Sigmoid colon (tissue), 7 donors: ENCODE results near the gene ECHS1. TPM values are rescaled to one million over a fixed set of nuclear protein-coding genes. Genes with fewer than 3 reads are reported as not detected.

Source experiments
- DNase-seq: peaks from one replicate; pipeline ENCODE4 v3.0.0-alpha.2; 2019
- H3K27ac ChIP-seq, 4 donors: fragments of 200-600 bp; sonication (generic); one replicate each; pipeline ENCODE4 v1.5.1; 2016 to 2019; ENCODE audit warnings: mild to moderate bottlenecking in 1 of 4
- H3K27me3 ChIP-seq, 3 donors: fragments of 200-600 bp; sonication (generic); one replicate each; pipeline ENCODE4 v1.5.1; 2019; ENCODE audit warnings: mild to moderate bottlenecking in 1 of 3
- H3K36me3 ChIP-seq, 4 donors: fragments of 200-600 bp; sonication (generic); one replicate each; pipeline ENCODE4 v1.5.1; 2016 to 2019
- H3K4me1 ChIP-seq, 4 donors: fragments of 200-600 bp; sonication (generic); one replicate each; pipeline ENCODE4 v1.5.1; 2017 to 2019
- H3K4me3 ChIP-seq, 4 donors: fragments of 200-600 bp; sonication (generic); one replicate each; pipeline ENCODE4 v1.5.1; 2017 to 2019; ENCODE audit warnings: mild to moderate bottlenecking in 2 of 4, moderate library complexity in 1 of 4
- H3K9me3 ChIP-seq, 4 donors: fragments of 200-600 bp in 3 of 4; sonication (generic) in 3 of 4; one replicate each; pipeline versions ENCODE4 v1.5.1 to v1.6.1; 2013 to 2019
- EP300 ChIP-seq, 4 donors: sonication (generic); formaldehyde crosslinking; IDR thresholded peaks; one replicate each; pipeline ENCODE4 v1.6.1; 2017; ENCODE audit warnings: antibody characterized with exemption in 4 of 4
- POLR2A ChIP-seq, 2 donors: fragments of 450-650 bp; IDR thresholded peaks; one replicate each; pipeline ENCODE4 v1.6.1; 2016; ENCODE audit warnings: antibody characterized with exemption in 2 of 2, mild to moderate bottlenecking in 2 of 2, moderate library complexity in 2 of 2
- POLR2AphosphoS5 ChIP-seq, 4 donors: sonication (generic); formaldehyde crosslinking; IDR thresholded peaks; one replicate each; pipeline ENCODE4 v1.6.1; 2017; ENCODE audit warnings: antibody characterized with exemption in 4 of 4
- WGBS, 2 donors: extraction: QIAGEN DNeasy Blood & Tissue Kit; methylation state at CpG; one replicate each; pipeline ENCODE4 v1.1.7; 2013; 5-methylcytosine and 5-hydroxymethylcytosine counted together
- intact Hi-C: fragments of 100-400 bp; cut with DNase I; formaldehyde crosslinking; loops from one replicate; pipeline ENCODE4 v1.15.1; 2023
- polyA plus RNA-seq, 3 donors: library from polyadenylated mRNA; stranded (reverse); fragments of 200-250 nt; gene quantifications; one replicate each; pipeline ENCODE4 v1.2.3, GENCODE V29; 2013
- total RNA-seq, 4 donors: library from RNA; depleted of rRNA; stranded (reverse); fragments of >200 nt; gene quantifications; one replicate each; pipeline ENCODE4 v1.1.0, GENCODE V29; 2016
- TF ChIP-seq, protein P1 (sequence below), 4 experiments: fragments of 450-650 bp in 3 of 4; fragments of 200-600 bp in 1 of 4; IDR thresholded peaks; one replicate each; pipeline ENCODE4 v1.5.1; 2016 to 2019; ENCODE audit warnings: antibody characterized with exemption in 4 of 4, mild to moderate bottlenecking in 3 of 4, moderate library complexity in 2 of 4
- donor health status: healthy with polysubstance abuse.
- donor health status: Bipolar disorder and iron deficiency.
- donor health status: healthy.

ECHS1 gene
- total and polyA plus RNA-seq, 7 donors: 58.6 to 360 (median 87.0) TPM

DNA sequence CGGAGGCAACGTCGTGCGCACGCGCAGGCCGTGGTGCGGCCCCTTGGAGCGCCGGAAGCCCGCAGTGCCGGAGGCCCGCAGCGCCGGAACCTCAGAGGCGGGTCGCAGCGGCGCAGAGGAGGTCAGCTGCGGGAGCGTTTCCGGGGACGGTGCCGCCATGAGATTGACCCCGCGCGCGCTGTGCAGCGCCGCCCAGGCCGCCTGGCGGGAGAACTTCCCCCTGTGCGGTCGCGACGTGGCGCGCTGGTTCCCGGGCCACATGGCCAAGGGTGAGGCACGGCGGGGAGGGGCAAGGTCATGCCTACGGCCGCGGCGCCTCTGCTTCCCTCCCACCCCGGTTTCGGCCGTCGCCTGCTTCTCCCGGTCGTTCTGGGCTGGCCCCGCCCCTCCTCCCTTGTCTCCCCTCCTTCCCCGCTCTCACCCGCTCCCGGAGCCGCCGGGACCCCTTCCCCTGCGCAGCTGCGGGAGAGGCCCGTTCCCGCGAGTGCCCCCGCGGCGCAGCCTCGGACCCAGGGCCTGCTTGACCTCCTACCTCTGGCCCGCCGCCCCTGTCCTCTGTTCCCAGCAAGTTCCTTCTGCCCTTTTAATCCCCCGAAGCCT lies 21.0 kb upstream of the ECHS1 start, which contains the start of gene MTG1:
MTG1 (plus strand) TSS at position 94 of the 600 bp plus-strand sequence; CDS start at position 158, 64 bp downstream.
- Histone ChIP-seq H3K9me3 (no peaks in the 10 kb centered on the region), H3K27ac (peak within 1 kb of the TSS; percentile 79 to 87 (median 81)), H3K27me3 (no peaks in the 10 kb centered on the region), H3K36me3 (peaks cover 3 to 49% (median 11%) of the 10 kb centered on the region in 4 donors), H3K4me3 (peak within 1 kb of the TSS; percentile 71 to 92 (median 86)), H3K4me1 (peaks cover 0 to 20% (median 10%) of the 10 kb centered on the region in 4 donors)
- DNase-seq: peak; percentile 96
- peak; percentile 63 to 92 (median 85) for TF ChIP-seq POLR2AphosphoS5 (IDR thresholded peaks at IDR 0.05)
- peak; percentile 29 to 67 for TF ChIP-seq POLR2A (IDR thresholded peaks at IDR 0.05)
- TF ChIP-seq EP300 (IDR thresholded peaks at IDR 0.05): no peak
- intact Hi-C loops: loop anchor here (5.0 kb wide), 1 partner anchor 67 kb away; no protein-coding TSS in a partner anchor
- WGBS, 2 donors: 0% methylated on average over 69 of the region's 69 CpGs

DNA sequence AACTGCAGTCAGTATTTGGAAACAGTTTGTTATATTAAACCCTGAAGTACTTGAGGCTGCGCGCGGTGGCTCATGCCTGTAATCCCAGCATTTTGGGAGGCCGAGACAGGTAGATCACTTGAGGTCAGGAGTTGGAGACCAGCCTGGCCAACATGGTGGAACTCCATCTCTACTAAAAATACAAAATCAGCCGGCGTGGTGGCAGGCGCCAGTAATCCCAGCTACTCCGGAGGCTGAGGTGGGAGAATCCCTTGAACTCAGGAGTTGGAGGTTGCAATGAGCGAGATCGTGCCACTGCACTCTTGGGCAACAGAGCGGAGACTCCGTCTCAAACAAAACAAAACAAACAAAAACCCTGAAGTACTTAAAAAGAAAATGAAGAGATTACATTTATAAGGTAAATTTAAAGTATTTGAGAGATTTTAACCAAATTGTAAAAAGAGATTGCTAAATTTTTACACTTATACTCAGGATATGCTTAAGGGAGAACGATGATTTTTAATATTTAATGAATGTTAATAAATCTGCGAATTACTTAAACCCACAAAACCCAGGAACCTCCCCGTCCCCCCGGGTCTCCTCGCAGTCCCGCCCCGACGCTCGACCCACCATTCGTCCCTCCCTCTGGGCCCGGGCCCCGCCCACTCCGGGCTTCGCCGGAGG lies 20.4 kb upstream of the ECHS1 start:
- WGBS, 2 donors: 36 to 38% methylated on average over 27 of the region's 27 CpGs
- peaks cover 0 to 43% (median 6%) of the 10 kb centered on the region in 4 donors for H3K36me3 ChIP-seq

DNA sequence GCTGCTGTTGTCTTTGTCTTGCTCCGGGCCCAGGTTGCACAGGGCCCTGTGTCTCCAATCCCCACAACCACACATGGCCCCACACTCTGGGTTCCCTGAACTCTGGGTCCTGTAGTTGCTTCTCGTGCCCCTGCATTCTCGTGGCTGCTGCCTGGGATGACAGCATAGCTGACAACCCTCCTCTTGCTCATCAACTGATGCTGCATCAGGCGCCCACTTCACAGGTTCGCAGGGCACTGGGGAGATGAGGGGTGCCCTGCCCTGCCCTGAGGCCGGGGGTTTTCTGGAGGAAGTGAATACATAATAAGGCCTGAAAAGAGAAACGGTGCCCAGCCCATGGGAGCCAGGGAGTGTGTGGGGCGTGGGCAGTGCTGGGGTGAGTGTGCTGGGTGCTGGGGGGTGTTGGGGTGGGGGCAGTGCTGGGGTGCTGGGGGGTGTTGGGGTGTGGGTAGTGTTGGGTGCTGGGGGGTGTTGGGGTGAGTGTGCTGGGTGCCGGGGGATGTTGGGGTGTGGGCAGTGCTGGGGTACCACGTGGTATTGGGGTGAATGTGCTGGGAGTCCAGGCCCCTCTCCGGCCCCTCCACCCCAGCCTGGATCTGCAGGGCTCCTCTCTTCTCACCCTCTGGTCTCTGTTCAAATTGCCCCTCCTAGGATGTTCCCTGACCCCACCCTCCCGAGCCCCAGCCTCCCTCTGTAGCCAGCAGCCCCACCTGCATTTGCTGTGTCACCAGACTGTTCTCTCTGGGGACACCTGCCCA lies 18.8 kb upstream of the ECHS1 start:
- Histone ChIP-seq H3K9me3 (no peaks in the 10 kb centered on the region), H3K27ac (no peak overlapping the region), H3K27me3 (no peaks in the 10 kb centered on the region), H3K4me1 (peaks cover 0 to 20% (median 10%) of the 10 kb centered on the region in 4 donors), H3K4me3 (no peak overlapping the region), H3K36me3 (peaks cover 0 to 31% (median 3%) of the 10 kb centered on the region in 4 donors)
- 79 to 81% methylated on average over 12 of the region's 12 CpGs for WGBS, 2 donors
- intact Hi-C loops: loop anchor here (2.0 to 5.0 kb wide), 2 partner anchors 13 to 65 kb away; partner anchors contain the start of gene PAOX
- peak; percentile 56 for DNase-seq
- TF ChIP-seq POLR2A (IDR thresholded peaks at IDR 0.05): no peak
- no peak for TF ChIP-seq POLR2AphosphoS5 (IDR thresholded peaks at IDR 0.05)
- no peak for TF ChIP-seq EP300 (IDR thresholded peaks at IDR 0.05)
- TF ChIP-seq, protein P1, sequence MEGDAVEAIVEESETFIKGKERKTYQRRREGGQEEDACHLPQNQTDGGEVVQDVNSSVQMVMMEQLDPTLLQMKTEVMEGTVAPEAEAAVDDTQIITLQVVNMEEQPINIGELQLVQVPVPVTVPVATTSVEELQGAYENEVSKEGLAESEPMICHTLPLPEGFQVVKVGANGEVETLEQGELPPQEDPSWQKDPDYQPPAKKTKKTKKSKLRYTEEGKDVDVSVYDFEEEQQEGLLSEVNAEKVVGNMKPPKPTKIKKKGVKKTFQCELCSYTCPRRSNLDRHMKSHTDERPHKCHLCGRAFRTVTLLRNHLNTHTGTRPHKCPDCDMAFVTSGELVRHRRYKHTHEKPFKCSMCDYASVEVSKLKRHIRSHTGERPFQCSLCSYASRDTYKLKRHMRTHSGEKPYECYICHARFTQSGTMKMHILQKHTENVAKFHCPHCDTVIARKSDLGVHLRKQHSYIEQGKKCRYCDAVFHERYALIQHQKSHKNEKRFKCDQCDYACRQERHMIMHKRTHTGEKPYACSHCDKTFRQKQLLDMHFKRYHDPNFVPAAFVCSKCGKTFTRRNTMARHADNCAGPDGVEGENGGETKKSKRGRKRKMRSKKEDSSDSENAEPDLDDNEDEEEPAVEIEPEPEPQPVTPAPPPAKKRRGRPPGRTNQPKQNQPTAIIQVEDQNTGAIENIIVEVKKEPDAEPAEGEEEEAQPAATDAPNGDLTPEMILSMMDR (IDR thresholded peaks at IDR 0.05): no peak

More for the DNA sequence above, 20.4 kb upstream of the ECHS1 start:
- DNase-seq: peak; percentile 50
- Histone ChIP-seq H3K9me3 (no peaks in the 10 kb centered on the region), H3K4me1 (peaks cover 0 to 20% (median 10%) of the 10 kb centered on the region in 4 donors), H3K27ac (peak overlapping the region; percentile 79 to 87 (median 81)), H3K4me3 (peak overlapping the region; percentile 71 to 92 (median 86)), H3K27me3 (no peaks in the 10 kb centered on the region)
- intact Hi-C loops: loop anchor here (2.0 to 5.0 kb wide), 2 partner anchors 15 to 66 kb away; partner anchors contain the start of gene PAOX
- TF ChIP-seq POLR2A (IDR thresholded peaks at IDR 0.05): no peak
- no peak for TF ChIP-seq EP300 (IDR thresholded peaks at IDR 0.05)
- TF ChIP-seq POLR2AphosphoS5 (IDR thresholded peaks at IDR 0.05): no peak
- TF ChIP-seq, protein P1 (IDR thresholded peaks at IDR 0.05): no peak

DNA sequence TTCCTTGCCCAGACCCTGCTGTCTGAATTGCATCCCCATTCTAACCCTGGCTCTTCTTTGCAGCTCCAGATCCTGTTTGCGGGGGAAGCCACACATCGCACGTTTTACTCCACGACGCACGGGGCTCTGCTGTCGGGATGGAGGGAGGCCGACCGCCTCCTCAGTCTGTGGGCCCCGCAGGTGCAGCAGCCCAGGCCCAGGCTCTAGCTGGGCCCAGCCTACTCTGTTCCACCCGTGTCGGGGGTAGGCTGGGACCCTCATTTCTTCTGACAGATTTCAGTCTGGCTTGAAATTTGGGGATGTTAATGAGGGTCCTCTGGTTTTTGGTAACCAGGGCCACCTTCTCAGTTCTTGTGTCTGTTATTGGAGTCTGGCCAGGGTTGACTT lies 18.1 kb upstream of the ECHS1 start:
- Histone ChIP-seq H3K4me1 (peaks cover 0 to 20% (median 10%) of the 10 kb centered on the region in 4 donors), H3K4me3 (no peak overlapping the region), H3K9me3 (no peaks in the 10 kb centered on the region), H3K27me3 (no peaks in the 10 kb centered on the region), H3K27ac (no peak overlapping the region), H3K36me3 (peaks cover 0 to 24% (median 3%) of the 10 kb centered on the region in 4 donors)
- peak; percentile 34 for DNase-seq
- 95 to 96% methylated on average over 12 of the region's 12 CpGs for WGBS, 2 donors
- no peak for TF ChIP-seq POLR2AphosphoS5 (IDR thresholded peaks at IDR 0.05)
- TF ChIP-seq POLR2A (IDR thresholded peaks at IDR 0.05): no peak
- no peak for TF ChIP-seq EP300 (IDR thresholded peaks at IDR 0.05)
- TF ChIP-seq, protein P1 (IDR thresholded peaks at IDR 0.05): no peak
- intact Hi-C loops: loop anchor here (5.0 kb wide), 1 partner anchor 64 kb away; no protein-coding TSS in a partner anchor
